HG03064 (cell line): ENCODE results near the gene LTB4R2.
A peak's percentile ranks its signal among the peaks of the same experiment; 100 is the strongest.

Experiments used
- ATAC-seq: cut with Tn5 transposase; IDR thresholded peaks from one replicate; pipeline ENCODE4 v1.9.1; 2021; ENCODE audit warnings: low read depth; ENCODE audit not compliant: unreplicated experiment

LTB4R2 gene

GRCh38 chr14:24277071-24277470, 32.9 kb upstream of the LTB4R2 start:
- no peak for ATAC-seq

- ATAC-seq, result no peak
These were observed 32.2 kb upstream of the LTB4R2 start for GRCh38 chr14:24277606-24278321.

- no peak for ATAC-seq
These were observed 31.5 kb upstream of the LTB4R2 start for GRCh38 chr14:24278424-24278823.

- peak; percentile 72 for ATAC-seq
These were observed 30.4 kb upstream of the LTB4R2 start for GRCh38 chr14:24279301-24280186.

GRCh38 chr14:24280797-24281460, 29.0 kb upstream of the LTB4R2 start:
- no peak for ATAC-seq

GRCh38 chr14:24281636-24282035, 28.3 kb upstream of the LTB4R2 start:
- ATAC-seq, result no peak

- no peak for ATAC-seq
These were observed 27.2 kb upstream of the LTB4R2 start for GRCh38 chr14:24282736-24283135.

- no peak for ATAC-seq
These were observed 26.0 kb upstream of the LTB4R2 start for GRCh38 chr14:24283796-24284460.

GRCh38 chr14:24284501-24285035, 25.4 kb upstream of the LTB4R2 start:
- ATAC-seq, result no peak

GRCh38 chr14:24285351-24285750, 24.6 kb upstream of the LTB4R2 start:
- ATAC-seq, result no peak

- ATAC-seq, result no peak
These were observed 22.9 kb upstream of the LTB4R2 start for GRCh38 chr14:24286996-24287395.

- ATAC-seq, result no peak
These were observed 20.2 kb upstream of the LTB4R2 start for GRCh38 chr14:24289649-24290280.

GRCh38 chr14:24290746-24291145, 19.2 kb upstream of the LTB4R2 start:
- no peak for ATAC-seq

- no peak for ATAC-seq
These were observed 18.4 kb upstream of the LTB4R2 start for GRCh38 chr14:24291446-24292117.

- no peak for ATAC-seq
These were observed 17.7 kb upstream of the LTB4R2 start for GRCh38 chr14:24292118-24292807.

GRCh38 chr14:24293525-24293924, 16.4 kb upstream of the LTB4R2 start:
- no peak for ATAC-seq

GRCh38 chr14:24296341-24297157, 13.4 kb upstream of the LTB4R2 start:
- no peak for ATAC-seq
